Tibial nerve (tissue), 3 donors: ENCODE measurements around the gene GPR55.

ENCODE experiments used
- EP300 ChIP-seq, 2 donors: sonication (generic); formaldehyde crosslinking; IDR thresholded peaks; one replicate each; pipeline ENCODE4 v1.6.1; 2017; ENCODE audit warnings: antibody characterized with exemption in 2 of 2, mild to moderate bottlenecking in 1 of 2
- POLR2A ChIP-seq, 2 donors: fragments of 450-650 bp; IDR thresholded peaks; one replicate each; pipeline ENCODE4 v1.6.1; 2017; ENCODE audit warnings: antibody characterized with exemption in 2 of 2, mild to moderate bottlenecking in 2 of 2, moderate library complexity in 2 of 2

GRCh38 chr2:230964136-230964730, 39.2 kb upstream of the GPR55 start:
- TF ChIP-seq POLR2A (IDR thresholded peaks at IDR 0.05) (no peak), EP300 (IDR thresholded peaks at IDR 0.05) (no peak)
